Loucy (cell line): Measurements from ENCODE around the gene SPOCK1.

Source experiments
- CTCF ChIP-seq: fragments of 200-600 bp; sonication (generic); conservative IDR thresholded peaks from 2 replicates; pipeline ENCODE4 v1.5.1; 2014; ENCODE audit warnings: mild to moderate bottlenecking, antibody characterized with exemption, low read length
- EZH2phosphoT487 ChIP-seq: fragments of 200-600 bp; IDR thresholded peaks from 2 replicates; pipeline ENCODE4 v1.6.1; 2018; ENCODE audit warnings: antibody characterized with exemption, mild to moderate bottlenecking, moderate library complexity, borderline replicate concordance

- TF ChIP-seq CTCF (no peak; the same call in 1 of the 2 replicates), EZH2phosphoT487 (no peak)
These were observed 461.3 kb downstream of the SPOCK1 start for GRCh38 chr5:137037848-137038247.
